Measurements from ENCODE around the gene PLEKHG3. TPM values are rescaled to one million over a fixed set of nuclear protein-coding genes. Genes with fewer than 3 reads are reported as not detected.
A peak's percentile ranks its signal among the peaks of the same experiment; 100 is the strongest.

The PLEKHG3 gene
- polyA plus RNA-seq, 3 donors: 6.3 to 21.6 (median 13.0) TPM

DNA sequence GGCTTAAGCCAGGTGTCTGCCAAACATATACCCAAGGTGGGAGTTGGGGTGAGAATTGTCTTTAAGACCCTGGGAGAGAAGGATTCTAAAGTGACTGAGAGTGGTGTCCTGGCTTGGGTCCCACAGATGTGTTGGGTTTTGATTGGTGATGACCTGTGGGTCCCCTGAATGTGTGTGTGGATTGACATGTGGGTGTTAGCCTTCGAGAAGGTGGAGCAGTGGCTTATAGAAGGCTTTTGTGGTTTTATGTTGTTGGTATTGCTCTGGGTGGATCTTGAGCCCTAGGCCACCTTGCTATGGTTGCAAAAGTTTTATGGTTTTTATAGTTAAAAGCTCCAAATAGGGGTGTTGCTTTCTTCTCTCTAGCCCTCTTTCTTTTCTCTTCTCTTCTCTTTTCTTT lies 29.7 kb downstream of the PLEKHG3 start:
- Histone ChIP-seq H2AFZ (ENCODE audit: insufficient read depth, low read depth, low read length, poor library complexity, severe bottlenecking) (no peak overlapping the region), H3K4me1 (ENCODE audit: control insufficient read depth in 1 of 2, insufficient read depth in 2 of 2, low read length in 2 of 2) (no peaks in the 10 kb centered on the region), H3K27me3 (ENCODE audit: control insufficient read depth in 2 of 2, insufficient read depth in 2 of 2, low read length in 2 of 2) (no peaks in the 10 kb centered on the region), H3K9me3 (replicated peaks in 1 of 2; ENCODE audit: control insufficient read depth in 1 of 2, insufficient read depth in 1 of 2, low read length in 2 of 2) (no peaks in the 10 kb centered on the region), H3K79me2 (ENCODE audit: insufficient read depth, low read length) (no peaks in the 10 kb centered on the region), H3K4me3 (replicated peaks in 1 of 3; ENCODE audit: low read depth in 2 of 3, low read length in 3 of 3) (no peak overlapping the region), H3K9ac (ENCODE audit: insufficient read depth, low read length, poor library complexity, severe bottlenecking) (no peak overlapping the region), H3K27ac (ENCODE audit: low read depth in 1 of 2, low read length in 2 of 2) (no peak overlapping the region), H3K36me3 (replicated peaks in 1 of 2; ENCODE audit: control insufficient read depth in 1 of 2, insufficient read depth in 2 of 2, low read length in 2 of 2) (peaks cover 62 to 82% of the 10 kb centered on the region in 2 donors), H3K4me2 (replicated peaks; ENCODE audit: extremely low read depth, low read length, poor library complexity, severe bottlenecking) (no peak overlapping the region), H4K20me1 (ENCODE audit: insufficient read depth, low read length) (peaks cover 3% of the 10 kb centered on the region)
- TF ChIP-seq, protein P1, sequence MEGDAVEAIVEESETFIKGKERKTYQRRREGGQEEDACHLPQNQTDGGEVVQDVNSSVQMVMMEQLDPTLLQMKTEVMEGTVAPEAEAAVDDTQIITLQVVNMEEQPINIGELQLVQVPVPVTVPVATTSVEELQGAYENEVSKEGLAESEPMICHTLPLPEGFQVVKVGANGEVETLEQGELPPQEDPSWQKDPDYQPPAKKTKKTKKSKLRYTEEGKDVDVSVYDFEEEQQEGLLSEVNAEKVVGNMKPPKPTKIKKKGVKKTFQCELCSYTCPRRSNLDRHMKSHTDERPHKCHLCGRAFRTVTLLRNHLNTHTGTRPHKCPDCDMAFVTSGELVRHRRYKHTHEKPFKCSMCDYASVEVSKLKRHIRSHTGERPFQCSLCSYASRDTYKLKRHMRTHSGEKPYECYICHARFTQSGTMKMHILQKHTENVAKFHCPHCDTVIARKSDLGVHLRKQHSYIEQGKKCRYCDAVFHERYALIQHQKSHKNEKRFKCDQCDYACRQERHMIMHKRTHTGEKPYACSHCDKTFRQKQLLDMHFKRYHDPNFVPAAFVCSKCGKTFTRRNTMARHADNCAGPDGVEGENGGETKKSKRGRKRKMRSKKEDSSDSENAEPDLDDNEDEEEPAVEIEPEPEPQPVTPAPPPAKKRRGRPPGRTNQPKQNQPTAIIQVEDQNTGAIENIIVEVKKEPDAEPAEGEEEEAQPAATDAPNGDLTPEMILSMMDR (IDR thresholded peaks at IDR 0.05): no peak
- peaks cover 4% of the 10 kb centered on the region for H3K4me1 Mint-ChIP-seq
- no CpG with 5 or more reads among the region's 1 CpG for WGBS (ENCODE audit: insufficient coverage)
- intact Hi-C loops (cut with micrococcal nuclease): no loop called here
- no peak overlapping the region for H3K4me3 Mint-ChIP-seq
- H3K36me3 Mint-ChIP-seq: peaks cover 60 to 93% of the 10 kb centered on the region in 2 donors
- H3K9me3 Mint-ChIP-seq: no peaks in the 10 kb centered on the region
- no peak for DNase-seq
- peaks cover 0 to 2% (median 1%) of the 10 kb centered on the region in 3 donors for H3K27me3 Mint-ChIP-seq (ENCODE audit: low read depth in 3 of 3)
- H3K27ac Mint-ChIP-seq: peak overlapping the region in 2 of 7 donors; percentile 43 to 73

DNA sequence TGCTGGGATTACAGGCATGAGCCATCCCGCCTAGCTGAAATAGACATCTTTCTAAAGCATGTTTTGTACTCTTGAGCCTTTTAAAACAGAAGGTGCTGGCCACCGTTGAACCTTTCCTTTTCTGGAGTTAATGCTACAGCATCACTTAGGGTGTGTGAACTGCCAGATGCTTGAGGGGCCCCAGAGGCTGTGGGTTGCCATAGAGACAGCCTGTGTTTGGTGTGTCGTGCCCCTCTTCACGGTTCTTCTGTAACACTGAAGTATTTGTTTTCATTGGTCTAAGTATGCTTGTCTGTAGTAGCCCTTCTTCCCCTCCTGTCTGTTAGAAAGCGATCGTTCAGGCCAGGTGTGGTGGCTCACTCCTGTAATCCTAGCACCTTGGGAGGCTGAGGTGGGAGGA lies 30.8 kb downstream of the PLEKHG3 start:
- no peaks in the 10 kb centered on the region for H4K20me1 ChIP-seq (ENCODE audit: insufficient read depth, low read length)
- H3K27ac ChIP-seq (ENCODE audit: low read depth in 1 of 2, low read length in 2 of 2): no peak overlapping the region
- no peaks in the 10 kb centered on the region for H3K27me3 ChIP-seq (ENCODE audit: control insufficient read depth in 2 of 2, insufficient read depth in 2 of 2, low read length in 2 of 2)
- Mint-ChIP-seq H3K9me3 (no peaks in the 10 kb centered on the region), H3K4me3 (no peak overlapping the region), H3K27ac (no peak overlapping the region), H3K27me3 (ENCODE audit: low read depth in 3 of 3) (peaks cover 0 to 2% (median 2%) of the 10 kb centered on the region in 3 donors), H3K4me1 (peaks cover 4% of the 10 kb centered on the region), H3K36me3 (peaks cover 62 to 95% of the 10 kb centered on the region in 2 donors)
- intact Hi-C loops (cut with micrococcal nuclease): no loop called here
- no peak overlapping the region for H2AFZ ChIP-seq (ENCODE audit: insufficient read depth, low read depth, low read length, poor library complexity, severe bottlenecking)
- no peak overlapping the region for H3K9ac ChIP-seq (ENCODE audit: insufficient read depth, low read length, poor library complexity, severe bottlenecking)
- no peak overlapping the region for H3K4me3 ChIP-seq (replicated peaks in 1 of 3; ENCODE audit: low read depth in 2 of 3, low read length in 3 of 3)
- no peaks in the 10 kb centered on the region for H3K79me2 ChIP-seq (ENCODE audit: insufficient read depth, low read length)
- H3K36me3 ChIP-seq (replicated peaks in 1 of 2; ENCODE audit: control insufficient read depth in 1 of 2, insufficient read depth in 2 of 2, low read length in 2 of 2): peaks cover 63 to 83% of the 10 kb centered on the region in 2 donors
- DNase-seq: no peak
- TF ChIP-seq, protein P1 (IDR thresholded peaks at IDR 0.05): no peak
- WGBS (ENCODE audit: insufficient coverage): 100% methylated on average over 1 of the region's 6 CpGs
- no peak overlapping the region for H3K4me2 ChIP-seq (replicated peaks; ENCODE audit: extremely low read depth, low read length, poor library complexity, severe bottlenecking)
- no peaks in the 10 kb centered on the region for H3K9me3 ChIP-seq (replicated peaks in 1 of 2; ENCODE audit: control insufficient read depth in 1 of 2, insufficient read depth in 1 of 2, low read length in 2 of 2)
- H3K4me1 ChIP-seq (ENCODE audit: control insufficient read depth in 1 of 2, insufficient read depth in 2 of 2, low read length in 2 of 2): no peaks in the 10 kb centered on the region

Data from CD14-positive monocyte (primary cell).